H9 (cell line): ENCODE measurements around the gene BARX2. TPM values are rescaled to one million over a fixed set of nuclear protein-coding genes. Genes with fewer than 3 reads are reported as not detected.

Source experiments
- DNase-seq: peaks from one replicate; pipeline ENCODE4 v3.0.0-alpha.2; 2017
- H2AFZ ChIP-seq: one replicate; pipeline ENCODE4 v1.6.1; 2013; ENCODE audit warnings: mild to moderate bottlenecking, low read length, control low read depth, moderate library complexity
- H2AK5ac ChIP-seq: 2 replicates; pipeline ENCODE4 v1.6.1; 2013; ENCODE audit warnings: low read length, control low read depth, mixed read lengths; ENCODE audit not compliant: insufficient read length
- H2BK120ac ChIP-seq: one replicate; pipeline ENCODE4 v1.6.1; 2013; ENCODE audit warnings: low read depth, mild to moderate bottlenecking, low read length, control low read depth, inconsistent platforms; ENCODE audit not compliant: poor library complexity, severe bottlenecking
- H2BK12ac ChIP-seq: 2 replicates; pipeline ENCODE4 v1.6.1; 2013; ENCODE audit warnings: low read length, control low read depth, mixed read lengths, low read depth; ENCODE audit not compliant: insufficient read length
- H2BK15ac ChIP-seq: 2 replicates; pipeline ENCODE4 v1.6.1; 2013; ENCODE audit warnings: low read depth, low read length, control low read depth
- H2BK20ac ChIP-seq: one replicate; pipeline ENCODE4 v1.6.1; 2013; ENCODE audit warnings: low read depth, mild to moderate bottlenecking, low read length, control low read depth, inconsistent platforms; ENCODE audit not compliant: poor library complexity, severe bottlenecking
- H2BK5ac ChIP-seq: 2 replicates; pipeline ENCODE4 v1.6.1; 2013; ENCODE audit warnings: low read length, control low read depth, mixed read lengths; ENCODE audit not compliant: insufficient read length
- H3K14ac ChIP-seq: 2 replicates; pipeline ENCODE4 v1.6.1; 2013; ENCODE audit warnings: low read length, control low read depth; ENCODE audit not compliant: insufficient read depth
- H3K18ac ChIP-seq: 2 replicates; pipeline ENCODE4 v1.6.1; 2013; ENCODE audit warnings: low read depth, mild to moderate bottlenecking, mixed read lengths, low read length, control low read depth; ENCODE audit not compliant: insufficient read length
- H3K23ac ChIP-seq: 2 replicates; pipeline ENCODE4 v1.6.1; 2013; ENCODE audit warnings: low read length, control low read depth, mixed read lengths, low read depth; ENCODE audit not compliant: insufficient read length
- H3K23me2 ChIP-seq: 2 replicates; pipeline ENCODE4 v1.6.1; 2013; ENCODE audit warnings: low read depth, mild to moderate bottlenecking, mixed read lengths, low read length, control low read depth; ENCODE audit not compliant: insufficient read length, poor library complexity, severe bottlenecking
- H3K27ac ChIP-seq: 2 replicates; pipeline ENCODE4 v1.5.1; 2013; ENCODE audit warnings: low read length, control low read depth, mixed read lengths, low read depth; ENCODE audit not compliant: insufficient read length
- H3K27me3 ChIP-seq: 2 replicates; pipeline ENCODE4 v1.6.1; 2013; ENCODE audit warnings: low read length, control low read depth, inconsistent platforms; ENCODE audit not compliant: insufficient read depth
- H3K4ac ChIP-seq: 2 replicates; pipeline ENCODE4 v1.6.1; 2013; ENCODE audit warnings: low read depth, mild to moderate bottlenecking, control low read depth, inconsistent platforms, low read length, moderate library complexity
- H3K4me1 ChIP-seq: 2 replicates; pipeline ENCODE4 v1.6.1; 2013; ENCODE audit warnings: low read length, control low read depth, inconsistent platforms; ENCODE audit not compliant: insufficient read depth
- H3K4me2 ChIP-seq: 2 replicates; pipeline ENCODE4 v1.6.1; 2013; ENCODE audit warnings: low read length, control low read depth, mixed read lengths; ENCODE audit not compliant: insufficient read length, insufficient read depth
- H3K56ac ChIP-seq: 2 replicates; pipeline ENCODE4 v1.6.1; 2013; ENCODE audit warnings: low read depth, mild to moderate bottlenecking, mixed read lengths, low read length, control low read depth; ENCODE audit not compliant: insufficient read length
- H3K79me1 ChIP-seq: 2 replicates; pipeline ENCODE4 v1.6.1; 2013; ENCODE audit warnings: low read depth, mild to moderate bottlenecking, moderate library complexity, low read length, control low read depth, inconsistent platforms; ENCODE audit not compliant: insufficient read depth, poor library complexity, severe bottlenecking
- H3K79me2 ChIP-seq: 2 replicates; pipeline ENCODE4 v1.6.1; 2013; ENCODE audit warnings: low read length, control low read depth, inconsistent platforms; ENCODE audit not compliant: insufficient read depth
- H3K9ac ChIP-seq: 2 replicates; pipeline ENCODE4 v1.6.1; 2013; ENCODE audit warnings: low read length, control low read depth, mixed read lengths; ENCODE audit not compliant: insufficient read length; ENCODE audit errors: extremely low read depth
- H3K9me3 ChIP-seq: one replicate; pipeline ENCODE4 v1.6.1; 2013; ENCODE audit warnings: low read depth, low read length, inconsistent platforms; ENCODE audit not compliant: control insufficient read depth
- H3T11ph ChIP-seq: one replicate; pipeline ENCODE4 v1.6.1; 2013; ENCODE audit warnings: mild to moderate bottlenecking, low read length, control low read depth, inconsistent platforms
- H4K20me1 ChIP-seq: one replicate; pipeline ENCODE4 v1.6.1; 2013; ENCODE audit not compliant: control insufficient read depth, insufficient read length, insufficient read depth
- H4K5ac ChIP-seq: 2 replicates; pipeline ENCODE4 v1.6.1; 2013; ENCODE audit warnings: low read depth, mild to moderate bottlenecking, mixed read lengths, low read length, control low read depth; ENCODE audit not compliant: insufficient read length
- H4K8ac ChIP-seq: replicated peaks from 2 replicates; pipeline ENCODE4 v1.6.1; 2013; ENCODE audit warnings: low read length, control low read depth, mixed read lengths, low read depth; ENCODE audit not compliant: insufficient read length
- H4K91ac ChIP-seq: 2 replicates; pipeline ENCODE4 v1.6.1; 2013; ENCODE audit warnings: low read depth, mild to moderate bottlenecking, moderate library complexity, mixed read lengths, low read length, control low read depth; ENCODE audit not compliant: insufficient read length
- H3K27ac Mint-ChIP-seq, 3 experiments: 2 replicates in 2 of 3; 3 replicates in 1 of 3; pipeline ENCODE4 v1.8.0; 2020 to 2021; ENCODE audit warnings: mixed read lengths in 3 of 3, mild to moderate bottlenecking in 1 of 3, moderate library complexity in 1 of 3
- H3K27me3 Mint-ChIP-seq: 2 replicates; pipeline ENCODE4 v1.8.0; 2021; ENCODE audit warnings: low read depth, mild to moderate bottlenecking, moderate library complexity, mixed read lengths
- H3K36me3 Mint-ChIP-seq, 3 experiments: 2 replicates in 2 of 3; 3 replicates in 1 of 3; pipeline ENCODE4 v1.8.0; 2020 to 2021; ENCODE audit warnings: low read depth in 3 of 3, mixed read lengths in 3 of 3; ENCODE audit not compliant: insufficient read depth in 1 of 3
- H3K4me1 Mint-ChIP-seq, 2 experiments: 2 replicates each; pipeline ENCODE4 v1.8.0; 2020; ENCODE audit warnings: mixed read lengths in 2 of 2
- H3K4me3 Mint-ChIP-seq, 2 experiments: 2 replicates in 1 of 2; 3 replicates in 1 of 2; pipeline ENCODE4 v1.8.0; 2020 to 2021; ENCODE audit warnings: mild to moderate bottlenecking in 2 of 2, mixed read lengths in 2 of 2, moderate library complexity in 1 of 2
- H3K9me3 Mint-ChIP-seq, 2 experiments: 2 replicates in 1 of 2; 3 replicates in 1 of 2; pipeline ENCODE4 v1.8.0; 2020; ENCODE audit warnings: mild to moderate bottlenecking in 2 of 2, mixed read lengths in 2 of 2, moderate library complexity in 1 of 2
- WGBS: extraction: QIAGEN DNeasy Blood & Tissue Kit; methylation state at CpG from one replicate; pipeline ENCODE4 v1.1.7; 2013; ENCODE audit warnings: missing lambda C conversion rate, low lambda C conversion rate, mixed read lengths; ENCODE audit not compliant: insufficient read length; ENCODE audit errors: extremely low coverage; 5-methylcytosine and 5-hydroxymethylcytosine counted together
- total RNA-seq: library from RNA; stranded (reverse); gene quantifications from 2 replicates; pipeline ENCODE4 v1.2.1, GENCODE V29; 2021
- TF ChIP-seq, protein P1 (sequence below): fragments of 200-600 bp; sonication (generic); conservative IDR thresholded peaks from 3 replicates; pipeline ENCODE4 v1.8.0; 2021; ENCODE audit warnings: antibody characterized with exemption, mild to moderate bottlenecking

Gene BARX2
- total RNA-seq, 1 experiment from 2014 or later = not detected

GRCh38 chr11:129426776-129427175, 51.1 kb downstream of the BARX2 start:
- Histone ChIP-seq H3K27me3 (no peaks in the 10 kb centered on the region; the same call in 1 of the 2 replicates), H2AK5ac (no peak overlapping the region), H3K18ac (no peak overlapping the region), H3K56ac (no peak overlapping the region), H3K27ac (no peak overlapping the region), H4K91ac (no peak overlapping the region), H2BK20ac (no peak overlapping the region), H4K20me1 (no peaks in the 10 kb centered on the region), H2AFZ (no peak overlapping the region), H4K5ac (no peak overlapping the region), H2BK120ac (no peak overlapping the region), H3K23ac (no peak overlapping the region), H3K79me2 (no peaks in the 10 kb centered on the region), H2BK5ac (no peak overlapping the region), H3K4me2 (no peak overlapping the region), H3K4ac (no peak overlapping the region), H3K9me3 (no peaks in the 10 kb centered on the region), H3K4me1 (no peaks in the 10 kb centered on the region), H3T11ph (no peak overlapping the region), H3K23me2 (no peaks in the 10 kb centered on the region), H2BK15ac (no peak overlapping the region), H3K14ac (no peak overlapping the region), H2BK12ac (no peak overlapping the region), H4K8ac (no peak overlapping the region), H3K9ac (no peak overlapping the region), H3K79me1 (no peaks in the 10 kb centered on the region)
- DNase-seq = no peak
- WGBS = no CpG with 5 or more reads among the region's 3 CpGs
- TF ChIP-seq, protein P1, sequence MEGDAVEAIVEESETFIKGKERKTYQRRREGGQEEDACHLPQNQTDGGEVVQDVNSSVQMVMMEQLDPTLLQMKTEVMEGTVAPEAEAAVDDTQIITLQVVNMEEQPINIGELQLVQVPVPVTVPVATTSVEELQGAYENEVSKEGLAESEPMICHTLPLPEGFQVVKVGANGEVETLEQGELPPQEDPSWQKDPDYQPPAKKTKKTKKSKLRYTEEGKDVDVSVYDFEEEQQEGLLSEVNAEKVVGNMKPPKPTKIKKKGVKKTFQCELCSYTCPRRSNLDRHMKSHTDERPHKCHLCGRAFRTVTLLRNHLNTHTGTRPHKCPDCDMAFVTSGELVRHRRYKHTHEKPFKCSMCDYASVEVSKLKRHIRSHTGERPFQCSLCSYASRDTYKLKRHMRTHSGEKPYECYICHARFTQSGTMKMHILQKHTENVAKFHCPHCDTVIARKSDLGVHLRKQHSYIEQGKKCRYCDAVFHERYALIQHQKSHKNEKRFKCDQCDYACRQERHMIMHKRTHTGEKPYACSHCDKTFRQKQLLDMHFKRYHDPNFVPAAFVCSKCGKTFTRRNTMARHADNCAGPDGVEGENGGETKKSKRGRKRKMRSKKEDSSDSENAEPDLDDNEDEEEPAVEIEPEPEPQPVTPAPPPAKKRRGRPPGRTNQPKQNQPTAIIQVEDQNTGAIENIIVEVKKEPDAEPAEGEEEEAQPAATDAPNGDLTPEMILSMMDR = no peak
- Mint-ChIP-seq H3K27me3 (peaks cover 4% of the 10 kb centered on the region), H3K36me3 (peaks cover 3 to 13% (median 12%) of the 10 kb centered on the region in 3 experiments; a peak in 4 of 7 replicates), H3K27ac (no peak overlapping the region), H3K4me1 (peaks cover 3 to 5% of the 10 kb centered on the region in 2 experiments; a peak in 2 of 4 replicates), H3K9me3 (peaks cover 12% of the 10 kb centered on the region in 2 experiments), H3K4me3 (no peak overlapping the region)
